ENCODE data around the gene CDH12.

Gene CDH12

DNA sequence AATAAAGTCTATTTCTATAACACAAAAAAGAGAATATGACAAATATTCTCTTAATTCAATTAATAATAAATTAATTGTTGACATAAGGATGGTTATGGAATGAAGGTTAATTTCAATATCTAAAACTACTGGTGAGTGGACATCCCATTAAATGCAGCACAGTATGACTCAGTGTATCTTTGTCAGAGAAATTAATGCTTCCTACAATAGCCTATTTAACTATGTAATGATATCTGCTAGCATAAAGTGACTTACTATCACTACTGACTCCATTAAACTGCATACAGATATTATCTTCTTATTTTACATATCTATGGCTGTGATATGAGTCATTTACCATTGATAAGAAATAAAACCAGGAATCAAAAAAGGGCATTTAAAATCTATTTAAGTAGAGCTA is 298.7 kb downstream of the CDH12 start:
- in situ Hi-C loops (cut with MboI; ENCODE audit: low pct_unique_long_range_greater_than_20kb, low sequenced_read_pairs, unreplicated experiment) = no loop called here
- TF ChIP-seq CTCF (IDR thresholded peaks at IDR 0.05; ENCODE audit: extremely low read depth, insufficient read depth, missing control alignments) = no peak
- no peak for DNase-seq (ENCODE audit: low spot score)

DNA sequence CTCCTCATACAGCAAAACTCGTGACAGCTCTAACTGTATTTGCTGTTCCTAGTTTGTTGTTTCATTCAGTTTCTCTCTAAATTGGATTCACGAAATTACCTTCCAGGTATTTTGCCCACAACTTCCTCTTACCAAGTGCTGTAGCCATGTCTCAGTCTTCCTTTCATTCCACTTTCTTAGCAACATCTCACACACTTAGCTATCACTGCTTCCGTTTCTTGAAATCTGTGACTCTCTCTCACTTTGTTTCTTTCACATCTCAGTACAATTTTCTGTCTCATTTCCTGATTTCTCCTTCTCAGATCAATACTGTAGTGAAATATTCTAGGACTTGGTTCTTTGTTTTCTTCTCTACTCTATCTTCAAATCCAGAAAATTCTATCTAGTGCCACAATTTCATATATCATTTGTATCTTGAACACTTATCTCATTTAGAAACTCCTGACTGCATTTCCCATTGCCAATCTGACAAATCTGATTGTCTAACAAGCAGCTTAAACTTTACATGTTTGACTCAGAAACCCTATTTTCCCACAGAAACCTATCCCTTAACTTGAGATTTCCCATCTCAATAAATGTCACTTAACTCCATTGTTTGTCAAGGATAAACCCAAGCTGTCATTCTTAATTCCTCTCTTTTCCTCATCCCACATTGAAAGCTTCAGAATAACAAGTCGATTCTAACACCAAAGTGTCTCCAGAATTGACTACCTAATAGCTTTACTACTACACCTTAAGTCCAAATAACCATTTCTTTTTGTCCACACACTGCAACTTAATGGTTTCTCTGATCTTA is 303.1 kb downstream of the CDH12 start:
- no peak for TF ChIP-seq CTCF (IDR thresholded peaks at IDR 0.05; ENCODE audit: extremely low read depth, insufficient read depth, missing control alignments)
- in situ Hi-C loops (cut with MboI; ENCODE audit: low pct_unique_long_range_greater_than_20kb, low sequenced_read_pairs, unreplicated experiment) = no loop called here
- no peak for DNase-seq (ENCODE audit: low spot score)

DNA sequence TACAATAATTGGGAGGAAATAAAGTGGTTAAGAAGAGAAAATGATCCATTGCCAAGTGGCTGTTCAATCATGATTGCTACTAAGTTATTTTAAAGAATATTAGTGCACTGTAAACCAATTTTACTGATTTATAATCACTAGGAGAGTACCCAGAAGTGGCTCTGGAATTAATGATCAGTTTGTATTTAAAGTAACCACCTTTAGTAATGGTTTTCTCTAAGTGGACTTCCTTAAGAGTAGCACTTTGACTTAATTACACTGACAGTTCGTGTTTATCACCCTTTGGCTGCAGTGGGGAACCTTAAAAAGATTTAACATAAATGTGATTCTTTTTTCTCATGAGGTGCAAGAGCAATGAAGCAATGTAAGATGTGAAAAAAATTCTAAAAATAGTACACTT is 310.8 kb downstream of the CDH12 start:
- in situ Hi-C loops (cut with MboI; ENCODE audit: low pct_unique_long_range_greater_than_20kb, low sequenced_read_pairs, unreplicated experiment) = no loop called here
- no peak for TF ChIP-seq CTCF (IDR thresholded peaks at IDR 0.05; ENCODE audit: extremely low read depth, insufficient read depth, missing control alignments)
- DNase-seq (ENCODE audit: low spot score) = no peak

DNA sequence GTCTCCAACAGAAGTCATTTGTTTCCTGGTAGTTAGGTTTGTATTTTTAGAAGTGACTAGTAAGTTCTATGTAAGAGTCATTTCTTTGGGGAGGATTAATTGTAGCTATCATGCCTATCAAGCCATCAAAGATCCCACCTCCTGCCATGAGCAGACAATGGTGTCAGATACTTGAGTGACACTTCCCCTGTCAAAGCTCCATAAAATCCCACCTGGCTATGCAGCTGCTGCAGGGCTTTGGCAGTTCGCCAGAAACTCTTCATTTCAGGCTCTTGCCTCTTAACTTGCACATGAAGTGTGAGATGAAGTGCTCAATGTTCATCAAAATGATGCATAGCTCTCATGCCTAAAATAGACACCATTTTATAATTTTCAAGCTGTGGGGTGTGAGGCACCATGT is 312.1 kb downstream of the CDH12 start:
- TF ChIP-seq CTCF (IDR thresholded peaks at IDR 0.05; ENCODE audit: extremely low read depth, insufficient read depth, missing control alignments) = no peak
- no peak for DNase-seq (ENCODE audit: low spot score)
- in situ Hi-C loops (cut with MboI; ENCODE audit: low pct_unique_long_range_greater_than_20kb, low sequenced_read_pairs, unreplicated experiment) = no loop called here

GRCh38 chr5:22539762-22540161 is 313.4 kb downstream of the CDH12 start:
- in situ Hi-C loops (cut with MboI; ENCODE audit: low pct_unique_long_range_greater_than_20kb, low sequenced_read_pairs, unreplicated experiment) = no loop called here
- no peak for DNase-seq (ENCODE audit: low spot score)
- TF ChIP-seq CTCF (IDR thresholded peaks at IDR 0.05; ENCODE audit: extremely low read depth, insufficient read depth, missing control alignments) = no peak

GRCh38 chr5:22531986-22532385 is 321.2 kb downstream of the CDH12 start:
- no peak for TF ChIP-seq CTCF (IDR thresholded peaks at IDR 0.05; ENCODE audit: extremely low read depth, insufficient read depth, missing control alignments)
- DNase-seq (ENCODE audit: low spot score) = no peak
- in situ Hi-C loops (cut with MboI; ENCODE audit: low pct_unique_long_range_greater_than_20kb, low sequenced_read_pairs, unreplicated experiment) = no loop called here
